K562 (cell line): ENCODE results near the gene OPRD1. TPM values are rescaled to one million over a fixed set of nuclear protein-coding genes. Genes with fewer than 3 reads are reported as not detected.

ENCODE experiments used
- ATAC-seq: fragments of 200-7000 bp; cut with Tn5 transposase; 3 replicates; pipeline ENCODE4 v1.9.1; 2020; ENCODE audit warnings: moderate library complexity
- BruUV-seq: library from RNA; stranded (reverse); fragments of 400-500 nt; replicated peaks from 2 replicates; lab custom pipeline; 2021; lab: Mats Ljungman, UMichigan
- CTCF ChIA-PET: fragments of 300-600 bp; formaldehyde crosslinking; extraction: SDS; loops from one replicate; lab custom pipeline; 2021; ENCODE audit warnings: low intra/inter-chr PET ratio; lab: Yijun Ruan, JAX
- POLR2A ChIA-PET: fragments of 300-600, 350-650 bp; sonication (Branson Sonifier 250); formaldehyde crosslinking; extraction: SDS; loops from one replicate; lab custom pipeline; 2021; ENCODE audit warnings: antibody characterized with exemption, inconsistent platforms; lab: Yijun Ruan, JAX
- DNase-seq, 4 experiments: peaks; one replicate each; pipeline versions ENCODE4 v3.0.0 to v3.0.0-alpha.2; 2011 to 2018; ENCODE audit warnings: low spot score in 3 of 4, mixed read lengths in 3 of 4; ENCODE audit errors: extremely low read depth in 1 of 4
- FAIRE-seq: peaks from 2 replicates; lab custom pipeline; 2011; peaks lifted over from hg19 to GRCh38; lab: Jason Lieb, UNC
- H2AFZ ChIP-seq: 2 replicates; pipeline ENCODE4 v1.6.0; 2011; ENCODE audit warnings: low read depth, low read length, control low read depth, inconsistent platforms
- H3K27ac ChIP-seq: fragments of 200-600 bp; 3 replicates; pipeline ENCODE4 v1.8.0; 2011; ENCODE audit warnings: low read depth, mild to moderate bottlenecking, control low read depth, inconsistent platforms, low read length, moderate library complexity, mixed read lengths; ENCODE audit errors: extremely low read depth
- H3K27me3 ChIP-seq, 2 experiments: fragments of 300-600 bp in 1 of 2; 2 replicates in 1 of 2; 3 replicates in 1 of 2; pipeline versions ENCODE4 v1.6.0 to v1.8.0; 2011; ENCODE audit warnings: inconsistent platforms in 2 of 2, low read length in 2 of 2, mild to moderate bottlenecking in 1 of 2, mixed read lengths in 1 of 2, moderate library complexity in 1 of 2; ENCODE audit not compliant: control insufficient read depth in 2 of 2, insufficient read depth in 2 of 2
- H3K36me3 ChIP-seq: fragments of 300-600 bp; 3 replicates; pipeline ENCODE4 v1.8.0; 2011; ENCODE audit warnings: mild to moderate bottlenecking, low read length, inconsistent platforms; ENCODE audit not compliant: control insufficient read depth, insufficient read depth
- H3K4me1 ChIP-seq, 2 experiments: fragments of 200-600 bp in 1 of 2; replicated peaks in 1 of 2; 2 replicates in 1 of 2; 3 replicates in 1 of 2; pipeline versions ENCODE4 v1.5.1 to v1.8.0; 2011; ENCODE audit warnings: inconsistent platforms in 2 of 2, low read length in 2 of 2, mild to moderate bottlenecking in 1 of 2, mixed read lengths in 1 of 2, moderate library complexity in 1 of 2; ENCODE audit not compliant: control insufficient read depth in 2 of 2, insufficient read depth in 2 of 2
- H3K4me2 ChIP-seq: 2 replicates; pipeline ENCODE4 v1.6.1; 2011; ENCODE audit warnings: low read length, control low read depth, inconsistent platforms, mixed read lengths; ENCODE audit not compliant: insufficient read depth
- H3K4me3 ChIP-seq: fragments of 200-600 bp; sonication (generic), shearing (Covaris generic); 2 replicates; pipeline ENCODE4 v1.5.1; 2016; ENCODE audit warnings: control low read depth, inconsistent platforms
- H3K79me2 ChIP-seq: fragments of 200-600 bp; 3 replicates; pipeline ENCODE4 v1.8.0; 2011; ENCODE audit warnings: low read length, inconsistent platforms; ENCODE audit not compliant: control insufficient read depth, insufficient read depth
- H3K9ac ChIP-seq, 2 experiments: 2 replicates each; pipeline versions ENCODE4 v1.6.0 to v1.6.1; 2011; ENCODE audit warnings: low read depth in 2 of 2, low read length in 2 of 2, control low read depth in 1 of 2, inconsistent platforms in 1 of 2, mild to moderate bottlenecking in 1 of 2, mixed read lengths in 1 of 2; ENCODE audit not compliant: insufficient read depth in 1 of 2
- H3K9me1 ChIP-seq: one replicate; pipeline ENCODE4 v1.6.0; 2011; ENCODE audit warnings: inconsistent platforms, mild to moderate bottlenecking, low read length, moderate library complexity; ENCODE audit not compliant: control insufficient read depth, insufficient read depth
- H3K9me3 ChIP-seq: replicated peaks from 2 replicates; pipeline ENCODE4 v1.5.1; 2011; ENCODE audit warnings: low read depth, low read length, inconsistent platforms; ENCODE audit not compliant: control insufficient read depth, insufficient read depth
- H4K20me1 ChIP-seq: replicated peaks from 2 replicates; pipeline ENCODE4 v1.6.1; 2011; ENCODE audit warnings: low read length, inconsistent platforms, mixed read lengths; ENCODE audit not compliant: control insufficient read depth, insufficient read depth
- ARHGAP35 ChIP-seq: fragments of 450-650 bp; IDR thresholded peaks from 2 replicates; pipeline ENCODE4 v1.6.1; 2018; ENCODE audit not compliant: partially characterized antibody
- BCOR ChIP-seq: fragments of 450-650 bp; IDR thresholded peaks from 2 replicates; pipeline ENCODE4 v1.6.1; 2016
- KDM1A ChIP-seq, 2 experiments: fragments of 450-650 bp; IDR thresholded peaks; 2 replicates each; pipeline ENCODE4 v1.6.1; 2016; ENCODE audit warnings: mild to moderate bottlenecking in 2 of 2
- NFATC3 ChIP-seq: fragments of 450-650 bp; IDR thresholded peaks from 2 replicates; pipeline ENCODE4 v1.6.1; 2017; ENCODE audit warnings: mild to moderate bottlenecking
- NR2F6 ChIP-seq: fragments of 450-650 bp; formaldehyde crosslinking; IDR thresholded peaks from 2 replicates; pipeline ENCODE4 v1.4.0; 2020; ENCODE audit warnings: mild to moderate bottlenecking
- RBM25 ChIP-seq: fragments of 200-400 bp; formaldehyde crosslinking; IDR thresholded peaks from 2 replicates; pipeline ENCODE4 v1.6.1; 2018; ENCODE audit warnings: low read length, low read depth, moderate library complexity; ENCODE audit not compliant: severe bottlenecking
- STAG1 ChIP-seq: sonication (generic); formaldehyde crosslinking; IDR thresholded peaks from 2 replicates; pipeline ENCODE4 v1.5.0; 2020; ENCODE audit warnings: missing genetic modification reagents, borderline replicate concordance
- TCF7L2 ChIP-seq: fragments of 150-350 bp; IDR thresholded peaks from 2 replicates; pipeline ENCODE4 v1.6.1; 2016; ENCODE audit warnings: low read depth, mild to moderate bottlenecking, low read length, moderate library complexity
- TEAD1 ChIP-seq, 2 experiments: fragments of 450-650 bp in 1 of 2; sonication (generic) in 1 of 2; formaldehyde crosslinking; IDR thresholded peaks; 2 replicates each; pipeline versions ENCODE4 v1.4.0 to v1.8.0; 2020 to 2022; ENCODE audit warnings: mild to moderate bottlenecking in 2 of 2, missing genetic modification reagents in 1 of 2
- ZFP36 ChIP-seq: fragments of 150-350 bp; IDR thresholded peaks from 2 replicates; pipeline ENCODE4 v1.6.1; 2018; ENCODE audit warnings: low read length, low read depth; ENCODE audit not compliant: partially characterized antibody
- WGBS: fragments of 100-300 bp; shearing (Covaris generic); methylation state at CpG from one replicate; pipeline ENCODE4 v1.1.6; 2016; ENCODE audit warnings: low coverage, mixed read lengths; ENCODE audit not compliant: insufficient coverage; ENCODE audit errors: missing lambda C conversion rate; 5-methylcytosine and 5-hydroxymethylcytosine counted together
- in situ Hi-C: fragments of 300-500 bp; cut with MboI; formaldehyde crosslinking; loops from 4 replicates; pipeline ENCODE4 v1.15.0; 2018; ENCODE audit warnings: inconsistent platforms, mixed read lengths
- intact Hi-C: fragments of 100-400 bp; cut with micrococcal nuclease; formaldehyde crosslinking; loops from 2 replicates; pipeline ENCODE4 v1.14.2; 2022
- polyA plus RNA-seq, 8 experiments: library from polyadenylated mRNA; depleted of rRNA in 4 of 8; stranded (reverse) in 5 of 8; unstranded in 3 of 8; fragments of >200 nt; fragmentation: Nextera tagmentation in 2 of 8; fragmentation: Illumina TruSeq in 1 of 8; extraction: Ambion mirVana in 2 of 8; extraction: Trizol in 1 of 8; gene quantifications; 2 replicates each; pipeline versions ENCODE4 v1.2.1 to v1.2.3, GENCODE V29; 2011 to 2014; ENCODE audit warnings: inconsistent platforms in 1 of 8, missing spikeins in 1 of 8
- total RNA-seq, 7 experiments: library from RNA; depleted of rRNA in 6 of 7; stranded (reverse); fragments of >200 nt in 6 of 7; fragmentation: Illumina TruSeq in 2 of 7; extraction: Trizol in 2 of 7; gene quantifications; 2 replicates each; pipeline versions ENCODE4 v1.2.1 to v1.2.3, GENCODE V29; 2011 to 2021; ENCODE audit warnings: low replicate concordance in 1 of 7
- TF ChIP-seq, protein P1 (sequence below): fragments of 450-650 bp; IDR thresholded peaks from one replicate; pipeline ENCODE4 v1.6.1; 2018; ENCODE audit warnings: mild to moderate bottlenecking, moderate library complexity; ENCODE audit not compliant: partially characterized antibody

Gene OPRD1
- total and polyA plus RNA-seq, 9 of the 15 experiments (the other 6 are each of a cell fraction or from before 2014, with no cell fraction given), result under 0.01 to 0.03 (median under 0.01) TPM; not detected in 6

DNA sequence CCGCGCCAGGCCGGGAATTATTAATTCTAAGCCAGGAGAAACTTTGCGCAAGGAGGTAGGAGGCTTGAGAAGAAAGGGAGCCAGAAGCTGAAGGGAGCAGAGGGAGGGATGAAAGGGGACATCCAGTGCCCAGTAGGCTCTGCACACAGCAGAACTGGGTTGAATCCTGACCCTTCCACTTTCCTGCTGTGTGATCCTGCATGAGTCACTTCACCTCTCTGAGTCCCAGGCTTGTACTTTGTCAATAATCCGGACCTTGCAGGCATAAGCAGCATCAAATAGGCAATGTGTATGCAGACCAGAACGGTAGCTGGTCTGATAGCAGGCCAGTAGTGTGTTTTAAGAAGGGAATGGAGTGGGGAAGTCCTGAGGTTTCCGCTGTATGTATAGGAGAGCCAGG lies 76.9 kb downstream of the OPRD1 start:
- peak overlapping the region; percentile 62 for H3K4me2 ChIP-seq
- TF ChIP-seq ZFP36 (peak; percentile 58), ARHGAP35 (no peak), RBM25 (peak; percentile 38), NR2F6 (CRISPR knock-in tag) (no peak), NFATC3 (no peak), KDM1A (IDR thresholded peaks at IDR 0.05) (peak in 1 of 2 experiments; percentile 6; a peak in 1 of 4 replicates), TEAD1 (CRISPR knock-in tag; IDR thresholded peaks at IDR 0.05) (no peak), BCOR (peak; percentile 39; the same call in 1 of the 2 replicates), TCF7L2 (no peak), STAG1 (CRISPR knock-in tag) (0 out of 2 replicates have a peak, but pooled peaks have one; percentile 7)
- TF ChIP-seq, protein P1, sequence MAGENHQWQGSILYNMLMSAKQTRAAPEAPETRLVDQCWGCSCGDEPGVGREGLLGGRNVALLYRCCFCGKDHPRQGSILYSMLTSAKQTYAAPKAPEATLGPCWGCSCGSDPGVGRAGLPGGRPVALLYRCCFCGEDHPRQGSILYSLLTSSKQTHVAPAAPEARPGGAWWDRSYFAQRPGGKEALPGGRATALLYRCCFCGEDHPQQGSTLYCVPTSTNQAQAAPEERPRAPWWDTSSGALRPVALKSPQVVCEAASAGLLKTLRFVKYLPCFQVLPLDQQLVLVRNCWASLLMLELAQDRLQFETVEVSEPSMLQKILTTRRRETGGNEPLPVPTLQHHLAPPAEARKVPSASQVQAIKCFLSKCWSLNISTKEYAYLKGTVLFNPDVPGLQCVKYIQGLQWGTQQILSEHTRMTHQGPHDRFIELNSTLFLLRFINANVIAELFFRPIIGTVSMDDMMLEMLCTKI, result no peak
- FAIRE-seq (no peak), DNase-seq (no peak), ATAC-seq (no peak)
- no peaks in the 10 kb centered on the region for H3K27me3 ChIP-seq
- peaks cover 13% of the 10 kb centered on the region for H3K9me1 ChIP-seq
- in situ Hi-C loops, result no loop called here
- peaks cover 80% of the 10 kb centered on the region for H3K79me2 ChIP-seq
- H3K9ac ChIP-seq, result peak overlapping the region; percentile 19 to 87; a peak in 3 of 4 replicates
- 91% methylated on average over 7 of the region's 7 CpGs for WGBS
- H3K9me3 ChIP-seq, result no peaks in the 10 kb centered on the region
- H2AFZ ChIP-seq, result no peak overlapping the region
- peaks cover 27% of the 10 kb centered on the region; the same call in 1 of the 2 replicates for H4K20me1 ChIP-seq
- H3K36me3 ChIP-seq, result peaks cover 46% of the 10 kb centered on the region
- H3K4me1 ChIP-seq, result peaks cover 56 to 75% of the 10 kb centered on the region in 2 experiments
- ChIA-PET POLR2A (interaction anchor here (0.5 to 2.7 kb wide), 6 partner anchors 11 to 240 kb away, joined by 3 to 14 read pairs (median 6); partner anchors contain the start of gene RNU11), CTCF (no interaction called here)
- intact Hi-C loops, result no loop called here
- no peak overlapping the region for H3K4me3 ChIP-seq
- BruUV-seq, result no TSS peak
- no peak overlapping the region; the same call in 2 of the 3 replicates for H3K27ac ChIP-seq
